DMS53 (cell line): ENCODE results near the gene GNAI3.
"Not testable (repeated sequence)": the region's sequence is repeated elsewhere in the genome, so short reads cannot be mapped to it uniquely, and the experiment has no call there.

Source experiments
- DNase-seq: peaks from one replicate; lab custom pipeline; 2025; lab: John Stamatoyannopoulos, UW

Gene GNAI3

DNA sequence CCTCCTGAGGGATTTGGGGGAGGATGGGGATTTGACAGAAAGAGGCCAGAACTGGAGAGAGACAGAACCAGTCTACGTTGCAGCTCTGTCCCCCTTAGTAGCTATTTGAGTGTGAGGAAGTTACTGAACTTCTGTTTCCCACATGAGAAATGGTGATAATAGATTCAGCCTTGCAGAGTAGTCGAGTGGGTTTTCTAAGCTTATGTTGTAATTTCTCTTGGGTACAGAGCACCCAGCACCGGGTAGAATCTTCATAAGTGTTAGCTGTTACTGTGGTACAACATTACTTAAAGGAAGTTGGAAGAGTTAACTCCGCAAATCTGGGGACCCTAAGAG, 112.2 kb downstream of the GNAI3 start:
- DNase-seq, result not testable (repeated sequence)

DNA sequence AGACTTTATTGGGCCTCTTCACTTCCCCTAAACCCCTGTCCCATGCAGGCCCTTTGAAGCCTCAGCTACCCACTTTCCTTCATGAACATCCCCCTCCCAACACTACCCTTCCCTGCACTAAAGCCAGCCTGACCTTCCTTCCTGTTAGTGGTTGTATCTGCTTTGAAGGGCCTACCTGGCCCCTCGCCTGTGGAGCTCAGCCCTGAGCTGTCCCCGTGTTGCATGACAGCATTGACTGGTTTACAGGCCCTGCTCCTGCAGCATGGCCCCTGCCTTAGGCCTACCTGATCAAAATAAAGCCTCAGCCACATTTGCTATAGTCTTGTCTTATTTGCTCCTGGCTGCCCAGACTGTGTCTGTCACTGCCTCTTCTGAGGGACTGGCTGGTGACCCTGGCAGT, 113.0 kb downstream of the GNAI3 start:
- no peak for DNase-seq

DNA sequence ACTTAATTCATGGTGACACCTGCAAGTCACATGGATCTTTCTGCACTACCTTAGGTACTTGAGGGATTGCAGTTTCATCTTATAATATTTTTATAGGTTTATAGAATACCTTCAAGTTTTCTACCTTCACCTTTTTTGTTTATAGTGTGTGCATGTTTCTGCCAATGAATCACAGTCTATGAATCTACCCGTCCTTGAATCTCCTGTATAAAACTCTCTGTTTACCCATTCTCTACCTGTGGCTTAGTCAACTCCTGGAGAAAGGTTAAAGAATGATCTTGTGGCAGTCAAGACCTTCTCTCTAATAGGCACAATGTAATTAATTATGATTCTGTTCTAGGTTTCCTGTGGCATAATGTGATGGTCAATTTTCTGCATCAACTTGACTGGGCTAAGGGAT, 116.3 kb downstream of the GNAI3 start:
- no peak for DNase-seq

DNA sequence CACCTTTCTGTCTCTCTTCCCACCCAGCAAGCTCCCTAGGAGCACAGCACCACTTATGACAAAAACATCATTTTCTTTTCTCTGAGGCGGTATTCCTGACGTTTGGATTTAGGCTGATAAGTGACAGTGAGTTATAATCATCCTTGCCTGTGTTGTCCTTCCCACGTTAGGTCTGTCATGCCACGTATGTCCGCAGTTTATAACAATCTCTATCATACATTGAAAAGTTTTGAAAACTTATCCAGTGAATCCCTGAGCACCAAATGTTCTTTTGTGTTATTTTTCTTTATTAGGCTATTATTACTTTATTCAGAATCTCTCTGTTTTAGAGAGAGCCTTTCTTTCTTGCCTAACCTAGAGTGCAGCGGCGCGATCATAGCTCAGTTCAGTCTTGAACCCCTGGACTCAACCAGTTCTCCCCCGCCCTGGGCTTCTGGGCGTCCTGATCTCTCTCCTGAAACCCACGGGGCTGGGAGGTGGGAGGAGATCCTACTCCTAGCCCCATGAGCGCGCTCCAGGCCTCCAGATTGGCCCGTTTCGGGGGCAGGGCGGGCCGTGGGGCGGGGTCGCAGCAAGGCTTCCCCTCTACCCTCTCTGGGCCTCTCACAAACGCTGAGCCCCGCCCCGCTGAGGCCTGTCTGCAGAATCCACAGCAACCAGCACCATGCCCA, 119.2 kb downstream of the GNAI3 start, which contains the start of gene GSTM2:
Gene GSTM2 (plus strand): TSS at position 606 of the 671 bp plus-strand sequence. CDS start 59 bp downstream, at position 665.
- DNase-seq, result peak; percentile 90
